Sigmoid colon (tissue), 7 donors: ENCODE data around the gene DSCAML1. TPM values are rescaled to one million over a fixed set of nuclear protein-coding genes. Genes with fewer than 3 reads are reported as not detected.

Experiments
- DNase-seq: peaks from one replicate; pipeline ENCODE4 v3.0.0-alpha.2; 2019
- H3K27ac ChIP-seq, 4 donors: fragments of 200-600 bp; sonication (generic); one replicate each; pipeline ENCODE4 v1.5.1; 2016 to 2019; ENCODE audit warnings: mild to moderate bottlenecking in 1 of 4
- H3K27me3 ChIP-seq, 3 donors: fragments of 200-600 bp; sonication (generic); one replicate each; pipeline ENCODE4 v1.5.1; 2019; ENCODE audit warnings: mild to moderate bottlenecking in 1 of 3
- H3K36me3 ChIP-seq, 4 donors: fragments of 200-600 bp; sonication (generic); one replicate each; pipeline ENCODE4 v1.5.1; 2016 to 2019
- H3K4me1 ChIP-seq, 4 donors: fragments of 200-600 bp; sonication (generic); one replicate each; pipeline ENCODE4 v1.5.1; 2017 to 2019
- H3K4me3 ChIP-seq, 4 donors: fragments of 200-600 bp; sonication (generic); one replicate each; pipeline ENCODE4 v1.5.1; 2017 to 2019; ENCODE audit warnings: mild to moderate bottlenecking in 2 of 4, moderate library complexity in 1 of 4
- H3K9me3 ChIP-seq, 4 donors: fragments of 200-600 bp in 3 of 4; sonication (generic) in 3 of 4; one replicate each; pipeline versions ENCODE4 v1.5.1 to v1.6.1; 2013 to 2019
- EP300 ChIP-seq, 4 donors: sonication (generic); formaldehyde crosslinking; IDR thresholded peaks; one replicate each; pipeline ENCODE4 v1.6.1; 2017; ENCODE audit warnings: antibody characterized with exemption in 4 of 4
- POLR2A ChIP-seq, 2 donors: fragments of 450-650 bp; IDR thresholded peaks; one replicate each; pipeline ENCODE4 v1.6.1; 2016; ENCODE audit warnings: antibody characterized with exemption in 2 of 2, mild to moderate bottlenecking in 2 of 2, moderate library complexity in 2 of 2
- POLR2AphosphoS5 ChIP-seq, 4 donors: sonication (generic); formaldehyde crosslinking; IDR thresholded peaks; one replicate each; pipeline ENCODE4 v1.6.1; 2017; ENCODE audit warnings: antibody characterized with exemption in 4 of 4
- WGBS, 2 donors: extraction: QIAGEN DNeasy Blood & Tissue Kit; methylation state at CpG; one replicate each; pipeline ENCODE4 v1.1.7; 2013; 5-methylcytosine and 5-hydroxymethylcytosine counted together
- intact Hi-C: fragments of 100-400 bp; cut with DNase I; formaldehyde crosslinking; loops from one replicate; pipeline ENCODE4 v1.15.1; 2023
- polyA plus RNA-seq, 3 donors: library from polyadenylated mRNA; stranded (reverse); fragments of 200-250 nt; gene quantifications; one replicate each; pipeline ENCODE4 v1.2.3, GENCODE V29; 2013
- total RNA-seq, 4 donors: library from RNA; depleted of rRNA; stranded (reverse); fragments of >200 nt; gene quantifications; one replicate each; pipeline ENCODE4 v1.1.0, GENCODE V29; 2016
- TF ChIP-seq, protein P1 (sequence below), 4 experiments: fragments of 450-650 bp in 3 of 4; fragments of 200-600 bp in 1 of 4; IDR thresholded peaks; one replicate each; pipeline ENCODE4 v1.5.1; 2016 to 2019; ENCODE audit warnings: antibody characterized with exemption in 4 of 4, mild to moderate bottlenecking in 3 of 4, moderate library complexity in 2 of 4
- donor health status: healthy with polysubstance abuse.
- donor health status: Bipolar disorder and iron deficiency.
- donor health status: healthy.

Gene DSCAML1
- total and polyA plus RNA-seq, 7 donors = under 0.01 to 7.5 (median 1.2) TPM

DNA sequence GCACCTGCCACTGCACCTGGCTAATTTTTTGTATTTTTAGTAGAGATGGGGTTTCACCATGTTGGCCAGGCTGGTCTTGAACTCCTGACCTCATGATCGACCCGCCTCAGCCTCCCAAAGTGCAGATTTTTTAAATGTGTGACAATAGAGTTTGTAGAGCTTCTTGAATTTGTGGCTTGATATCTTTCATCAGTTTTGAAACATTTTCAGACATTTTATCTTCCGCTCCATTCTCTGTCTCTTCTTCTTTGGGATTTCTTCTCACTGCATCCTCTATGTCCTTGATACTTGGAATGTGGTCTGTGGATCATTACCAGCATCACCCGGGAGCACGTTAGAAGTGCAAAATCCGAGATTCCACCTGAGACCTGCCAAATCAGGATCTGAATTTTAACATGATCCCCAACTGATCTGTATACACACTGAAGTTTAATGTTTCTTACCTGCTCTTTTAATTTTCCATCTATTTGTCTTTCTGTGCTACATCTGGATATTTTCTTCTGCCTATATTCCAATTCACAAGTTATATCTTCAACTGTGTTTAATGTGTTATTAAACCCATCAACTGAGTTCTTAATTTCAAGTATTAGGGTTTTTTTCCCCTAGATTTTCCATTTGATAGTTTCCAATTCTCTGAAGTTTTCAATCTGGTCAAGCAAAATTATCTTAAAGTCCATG is 343.0 kb downstream of the DSCAML1 start:
- no peaks in the 10 kb centered on the region for H3K4me1 ChIP-seq
- DNase-seq = no peak
- intact Hi-C loops = no loop called here
- no peak overlapping the region for H3K4me3 ChIP-seq
- TF ChIP-seq, protein P1, sequence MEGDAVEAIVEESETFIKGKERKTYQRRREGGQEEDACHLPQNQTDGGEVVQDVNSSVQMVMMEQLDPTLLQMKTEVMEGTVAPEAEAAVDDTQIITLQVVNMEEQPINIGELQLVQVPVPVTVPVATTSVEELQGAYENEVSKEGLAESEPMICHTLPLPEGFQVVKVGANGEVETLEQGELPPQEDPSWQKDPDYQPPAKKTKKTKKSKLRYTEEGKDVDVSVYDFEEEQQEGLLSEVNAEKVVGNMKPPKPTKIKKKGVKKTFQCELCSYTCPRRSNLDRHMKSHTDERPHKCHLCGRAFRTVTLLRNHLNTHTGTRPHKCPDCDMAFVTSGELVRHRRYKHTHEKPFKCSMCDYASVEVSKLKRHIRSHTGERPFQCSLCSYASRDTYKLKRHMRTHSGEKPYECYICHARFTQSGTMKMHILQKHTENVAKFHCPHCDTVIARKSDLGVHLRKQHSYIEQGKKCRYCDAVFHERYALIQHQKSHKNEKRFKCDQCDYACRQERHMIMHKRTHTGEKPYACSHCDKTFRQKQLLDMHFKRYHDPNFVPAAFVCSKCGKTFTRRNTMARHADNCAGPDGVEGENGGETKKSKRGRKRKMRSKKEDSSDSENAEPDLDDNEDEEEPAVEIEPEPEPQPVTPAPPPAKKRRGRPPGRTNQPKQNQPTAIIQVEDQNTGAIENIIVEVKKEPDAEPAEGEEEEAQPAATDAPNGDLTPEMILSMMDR (IDR thresholded peaks at IDR 0.05) = no peak
- TF ChIP-seq POLR2AphosphoS5 (IDR thresholded peaks at IDR 0.05) (no peak), EP300 (IDR thresholded peaks at IDR 0.05) (no peak), POLR2A (IDR thresholded peaks at IDR 0.05) (no peak)
- no peaks in the 10 kb centered on the region for H3K36me3 ChIP-seq
- H3K27me3 ChIP-seq = no peaks in the 10 kb centered on the region
- WGBS, 2 donors = 94 to 97% methylated on average over 6 of the region's 6 CpGs
- H3K27ac ChIP-seq = no peak overlapping the region
- peaks cover 0 to 5% (median 0%) of the 10 kb centered on the region in 4 donors for H3K9me3 ChIP-seq

DNA sequence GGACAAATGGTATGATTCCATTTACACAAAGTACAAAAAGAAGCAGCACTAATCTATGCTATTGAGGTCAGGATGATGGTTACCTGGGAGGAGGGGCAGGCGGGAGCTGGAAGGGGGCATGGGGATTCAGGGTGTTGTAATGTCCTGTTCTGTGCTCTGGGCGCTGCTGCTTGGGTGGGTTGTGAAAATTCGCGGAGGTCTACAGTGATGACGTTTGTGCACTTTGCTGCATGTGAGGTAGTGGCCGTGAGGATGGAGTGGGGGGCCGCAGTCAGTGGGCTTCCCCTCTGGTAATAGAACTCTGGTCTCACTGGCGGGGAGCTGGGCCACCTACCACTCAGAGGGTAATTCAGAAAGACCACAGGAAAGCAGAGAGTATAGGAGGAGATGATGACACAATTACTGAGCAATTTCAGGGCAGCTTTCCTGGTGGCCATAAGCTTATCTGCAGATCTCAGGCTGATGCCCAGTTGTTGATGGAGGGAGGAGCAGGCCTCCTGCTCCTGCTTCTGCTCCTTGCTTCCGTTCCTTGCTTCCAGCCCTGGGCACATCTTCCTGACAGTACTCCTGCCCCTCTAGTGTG is 347.8 kb downstream of the DSCAML1 start:
- 86 to 93% methylated on average over 9 of the region's 9 CpGs for WGBS, 2 donors
- Histone ChIP-seq H3K4me1 (no peaks in the 10 kb centered on the region), H3K27me3 (no peaks in the 10 kb centered on the region), H3K27ac (no peak overlapping the region), H3K9me3 (no peaks in the 10 kb centered on the region), H3K36me3 (no peaks in the 10 kb centered on the region), H3K4me3 (no peak overlapping the region)
- TF ChIP-seq EP300 (IDR thresholded peaks at IDR 0.05) (no peak), POLR2A (IDR thresholded peaks at IDR 0.05) (no peak), POLR2AphosphoS5 (IDR thresholded peaks at IDR 0.05) (no peak)
- TF ChIP-seq, protein P1 (IDR thresholded peaks at IDR 0.05) = no peak
- peak; percentile 26 for DNase-seq
- intact Hi-C loops = no loop called here

- 76 to 81% methylated on average over 17 of the region's 17 CpGs for WGBS, 2 donors
- H3K27ac ChIP-seq = no peak overlapping the region
- no peak for TF ChIP-seq EP300 (IDR thresholded peaks at IDR 0.05)
- TF ChIP-seq POLR2AphosphoS5 (IDR thresholded peaks at IDR 0.05) = no peak
- TF ChIP-seq, protein P1 (IDR thresholded peaks at IDR 0.05) = no peak
- no peak for TF ChIP-seq POLR2A (IDR thresholded peaks at IDR 0.05)
- H3K4me1 ChIP-seq = peaks cover 0 to 5% (median 0%) of the 10 kb centered on the region in 4 donors
- no peak overlapping the region for H3K4me3 ChIP-seq
- no peaks in the 10 kb centered on the region for H3K27me3 ChIP-seq
- no peak for DNase-seq
- no peaks in the 10 kb centered on the region for H3K36me3 ChIP-seq
- no peaks in the 10 kb centered on the region for H3K9me3 ChIP-seq
- intact Hi-C loops = no loop called here
Observed at GRCh38 chr11:117444711-117445658, 352.0 kb downstream of the DSCAML1 start.

- Histone ChIP-seq H3K27ac (no peak overlapping the region), H3K9me3 (no peaks in the 10 kb centered on the region), H3K36me3 (no peaks in the 10 kb centered on the region), H3K4me1 (peaks cover 0 to 5% (median 0%) of the 10 kb centered on the region in 4 donors), H3K4me3 (no peak overlapping the region), H3K27me3 (no peaks in the 10 kb centered on the region)
- TF ChIP-seq, protein P1 (IDR thresholded peaks at IDR 0.05) = no peak
- TF ChIP-seq EP300 (IDR thresholded peaks at IDR 0.05) (no peak), POLR2A (IDR thresholded peaks at IDR 0.05) (no peak)
- intact Hi-C loops = no loop called here
- DNase-seq = no peak
- 72 to 88% methylated on average over 8 of the region's 8 CpGs for WGBS, 2 donors
Observed at GRCh38 chr11:117444256-117444655, 352.8 kb downstream of the DSCAML1 start.
